Keratinocyte (primary cell): ENCODE measurements around the gene TIAM2. TPM values are rescaled to one million over a fixed set of nuclear protein-coding genes. Genes with fewer than 3 reads are reported as not detected.

Experiments used
- DNase-seq: peaks from one replicate; pipeline ENCODE4 v3.0.0-alpha.2; 2011; ENCODE audit warnings: low read depth, missing footprints, low spot score
- FAIRE-seq: peaks from 2 replicates; lab custom pipeline; 2011; peaks lifted over from hg19 to GRCh38; lab: Jason Lieb, UNC
- H2AFZ ChIP-seq: 2 replicates; pipeline ENCODE4 v1.6.0; 2012; ENCODE audit warnings: low read length, control low read depth, inconsistent platforms; ENCODE audit not compliant: control insufficient read depth
- H3K27ac ChIP-seq: 2 replicates; pipeline ENCODE4 v1.5.1; 2011; ENCODE audit warnings: low read length; ENCODE audit not compliant: control insufficient read depth, insufficient read depth
- H3K27me3 ChIP-seq: 3 replicates; pipeline ENCODE4 v1.6.0; 2011; ENCODE audit warnings: low read length; ENCODE audit not compliant: control insufficient read depth, insufficient read depth; ENCODE audit errors: extremely low read depth
- H3K36me3 ChIP-seq, 2 experiments: 2 replicates in 1 of 2; 3 replicates in 1 of 2; pipeline ENCODE4 v1.5.1; 2011; ENCODE audit warnings: low read length in 2 of 2, mild to moderate bottlenecking in 1 of 2; ENCODE audit not compliant: control insufficient read depth in 2 of 2, insufficient read depth in 2 of 2; ENCODE audit errors: extremely low read depth in 1 of 2
- H3K4me1 ChIP-seq: 3 replicates; pipeline ENCODE4 v1.5.1; 2011; ENCODE audit warnings: low read length; ENCODE audit not compliant: control insufficient read depth, insufficient read depth; ENCODE audit errors: extremely low read depth
- H3K4me2 ChIP-seq: 3 replicates; pipeline ENCODE4 v1.6.0; 2011; ENCODE audit warnings: low read depth, low read length; ENCODE audit not compliant: control insufficient read depth, insufficient read depth; ENCODE audit errors: extremely low read depth
- H3K4me3 ChIP-seq, 3 experiments: fragments of 200-600 bp in 1 of 3; sonication (generic) in 1 of 3; 2 replicates in 2 of 3; 3 replicates in 1 of 3; pipeline ENCODE4 v1.5.1; 2011 to 2016; ENCODE audit warnings: low read length in 3 of 3, mild to moderate bottlenecking in 3 of 3, control low read depth in 2 of 3, inconsistent platforms in 1 of 3, low read depth in 1 of 3, mixed read lengths in 1 of 3, mixed run types in 1 of 3, moderate library complexity in 1 of 3; ENCODE audit not compliant: control insufficient read depth in 2 of 3, insufficient read depth in 2 of 3; ENCODE audit errors: extremely low read depth in 1 of 3
- H3K79me2 ChIP-seq: 2 replicates; pipeline ENCODE4 v1.6.0; 2012; ENCODE audit warnings: low read length; ENCODE audit not compliant: control insufficient read depth, insufficient read depth
- H3K9ac ChIP-seq: 3 replicates; pipeline ENCODE4 v1.6.0; 2011; ENCODE audit warnings: low read length; ENCODE audit not compliant: control insufficient read depth, insufficient read depth; ENCODE audit errors: extremely low read depth
- H3K9me1 ChIP-seq: 3 replicates; pipeline ENCODE4 v1.6.0; 2011; ENCODE audit warnings: low read length; ENCODE audit not compliant: control insufficient read depth, insufficient read depth; ENCODE audit errors: extremely low read depth
- H3K9me3 ChIP-seq: 2 replicates; pipeline ENCODE4 v1.5.1; 2012; ENCODE audit warnings: low read depth, low read length; ENCODE audit not compliant: control insufficient read depth
- H4K20me1 ChIP-seq: 3 replicates; pipeline ENCODE4 v1.6.0; 2011; ENCODE audit warnings: low read length; ENCODE audit not compliant: control insufficient read depth, insufficient read depth; ENCODE audit errors: extremely low read depth
- CTCF ChIP-seq, 3 experiments: IDR thresholded peaks in 1 of 3; conservative IDR thresholded peaks in 1 of 3; optimal IDR thresholded peaks in 1 of 3; 2 replicates in 2 of 3; 3 replicates in 1 of 3; pipeline versions ENCODE3 to v1.5.1; 2011; ENCODE audit warnings: low read length in 3 of 3, mild to moderate bottlenecking in 3 of 3, moderate library complexity in 2 of 3, control low read depth in 1 of 3, inconsistent platforms in 1 of 3; ENCODE audit not compliant: insufficient read depth in 2 of 3; ENCODE audit errors: extremely low read depth in 1 of 3
- EZH2 ChIP-seq: IDR thresholded peaks from one replicate; pipeline ENCODE4 v1.6.1; 2012; ENCODE audit warnings: inconsistent platforms, mild to moderate bottlenecking, low read length, moderate library complexity
- dilution Hi-C: fragments of 300-500 bp; cut with MboI; formaldehyde crosslinking; loops from one replicate; pipeline ENCODE4 v1.7.0; 2020; ENCODE audit warnings: low sequenced_read_pairs; ENCODE audit not compliant: extremely low pct_ligation_motif_present
- polyA plus RNA-seq, 5 experiments: library from polyadenylated mRNA; depleted of rRNA in 3 of 5; stranded (reverse) in 3 of 5; stranded (forward) in 1 of 5; unstranded in 1 of 5; fragments of >200 nt; gene quantifications; 1 replicate in 1 of 5; 2 replicates in 3 of 5; 3 replicates in 1 of 5; pipeline versions ENCODE4 v1.2.1 to v1.2.3, GENCODE V29; 2011 to 2012; ENCODE audit warnings: missing spikeins in 2 of 5, low read depth in 1 of 5, low replicate concordance in 1 of 5

The TIAM2 gene
- polyA plus RNA-seq, 1 donor (not counting 4 experiments of a cell fraction or from before 2014, with no cell fraction given) = 4.0 TPM

DNA sequence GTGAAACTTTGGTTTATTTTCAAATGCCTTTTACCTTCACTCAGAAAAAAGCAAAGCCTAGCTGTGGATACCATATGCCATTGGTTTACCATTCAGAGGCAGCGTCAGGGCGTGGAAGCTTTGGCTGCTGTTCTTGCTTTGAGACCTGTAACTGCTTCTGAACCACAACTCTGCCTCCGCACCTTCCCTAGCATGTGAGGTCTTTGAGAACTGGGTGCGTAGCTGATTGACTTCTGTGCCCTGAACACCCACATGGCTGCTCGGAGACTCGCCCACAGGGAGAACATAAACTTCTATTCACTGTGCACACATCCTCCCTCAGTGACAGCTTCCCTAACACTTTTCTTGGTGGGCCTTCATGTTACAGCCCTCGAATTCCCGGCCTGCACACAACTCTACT is 257.5 kb downstream of the TIAM2 start:
- Histone ChIP-seq H3K4me3 (no peak overlapping the region), H3K9me1 (no peaks in the 10 kb centered on the region), H2AFZ (no peak overlapping the region), H3K27ac (no peak overlapping the region), H3K9me3 (no peaks in the 10 kb centered on the region), H3K79me2 (no peaks in the 10 kb centered on the region), H3K4me2 (no peak overlapping the region), H3K27me3 (no peaks in the 10 kb centered on the region), H3K36me3 (peaks cover 16 to 26% of the 10 kb centered on the region in 2 experiments), H3K9ac (no peak overlapping the region), H4K20me1 (no peaks in the 10 kb centered on the region), H3K4me1 (peaks cover 10% of the 10 kb centered on the region)
- dilution Hi-C loops = no loop called here
- FAIRE-seq (no peak), DNase-seq (no peak)
- TF ChIP-seq CTCF (optimal IDR thresholded peaks at IDR 0.05 in 1 of 3, IDR thresholded peaks at IDR 0.05 in 1 of 3, conservative IDR thresholded peaks at IDR 0.05 in 1 of 3; ENCODE audit: extremely low read depth in 1 of 3, insufficient read depth in 2 of 3, low read length in 3 of 3) (no peak), EZH2 (no peak)

DNA sequence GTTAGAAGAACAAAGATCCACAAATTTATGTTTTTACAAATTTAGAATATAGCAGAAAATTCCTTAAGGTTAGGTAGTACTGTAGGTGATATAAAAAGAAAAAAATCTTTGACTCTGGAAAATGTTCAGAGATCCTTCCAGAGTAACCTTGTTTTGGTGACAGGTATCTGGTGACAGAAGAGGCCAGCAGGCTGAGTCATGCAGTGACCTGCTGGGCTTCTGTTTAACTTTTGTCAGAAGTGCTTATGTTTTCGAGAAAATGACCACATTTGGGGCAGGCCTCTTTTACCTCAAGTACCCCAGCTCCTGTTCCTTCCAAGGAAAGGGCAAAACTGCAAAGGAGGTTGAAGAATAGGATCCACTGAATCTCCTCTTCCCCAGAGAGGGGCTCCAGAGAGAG is 258.2 kb downstream of the TIAM2 start:
- Histone ChIP-seq H3K9me1 (no peaks in the 10 kb centered on the region), H2AFZ (no peak overlapping the region), H3K27ac (no peak overlapping the region), H3K4me2 (no peak overlapping the region), H3K36me3 (peaks cover 19 to 30% of the 10 kb centered on the region in 2 experiments), H3K9ac (no peak overlapping the region), H3K79me2 (no peaks in the 10 kb centered on the region), H4K20me1 (no peaks in the 10 kb centered on the region), H3K9me3 (no peaks in the 10 kb centered on the region), H3K27me3 (no peaks in the 10 kb centered on the region), H3K4me1 (peaks cover 3% of the 10 kb centered on the region), H3K4me3 (no peak overlapping the region)
- FAIRE-seq (no peak), DNase-seq (no peak)
- no peak for TF ChIP-seq EZH2
- no peak for TF ChIP-seq CTCF (optimal IDR thresholded peaks at IDR 0.05 in 1 of 3, IDR thresholded peaks at IDR 0.05 in 1 of 3, conservative IDR thresholded peaks at IDR 0.05 in 1 of 3; ENCODE audit: extremely low read depth in 1 of 3, insufficient read depth in 2 of 3, low read length in 3 of 3)
- dilution Hi-C loops = no loop called here
